SU-DHL-6 (cell line): ENCODE results near the gene ALOXE3.

Source experiments
- CTCF ChIP-seq: fragments of 200-600 bp; sonication (generic); IDR thresholded peaks from one replicate; pipeline ENCODE4 v1.5.1; 2017; ENCODE audit warnings: antibody characterized with exemption, mild to moderate bottlenecking, low read length, moderate library complexity; ENCODE audit not compliant: insufficient read depth, poor library complexity, severe bottlenecking
- EZH2phosphoT487 ChIP-seq: fragments of 200-600 bp; sonication (generic), shearing (Covaris generic); conservative IDR thresholded peaks from 2 replicates; pipeline ENCODE4 v1.6.1; 2018; ENCODE audit warnings: mild to moderate bottlenecking, antibody characterized with exemption, low read length, moderate library complexity, mixed read lengths

- TF ChIP-seq CTCF (no peak), EZH2phosphoT487 (no peak)
These were observed 41.9 kb upstream of the ALOXE3 start for GRCh38 chr17:8160224-8160577.
